Activated CD8-positive, alpha-beta memory T cell treated with anti-CD3 and anti-CD28 coated beads for 4 hours (primary cell): ENCODE measurements around the gene SEPHS2.
"Not testable (repeated sequence)": the region's sequence is repeated elsewhere in the genome, so short reads cannot be mapped to it uniquely, and the experiment has no call there.

Experiments
- DNase-seq, 2 donors: peaks; one replicate each; pipeline ENCODE4 v3.0.0-alpha.2; 2020; ENCODE audit warnings: low read depth in 2 of 2

SEPHS2 gene

DNA sequence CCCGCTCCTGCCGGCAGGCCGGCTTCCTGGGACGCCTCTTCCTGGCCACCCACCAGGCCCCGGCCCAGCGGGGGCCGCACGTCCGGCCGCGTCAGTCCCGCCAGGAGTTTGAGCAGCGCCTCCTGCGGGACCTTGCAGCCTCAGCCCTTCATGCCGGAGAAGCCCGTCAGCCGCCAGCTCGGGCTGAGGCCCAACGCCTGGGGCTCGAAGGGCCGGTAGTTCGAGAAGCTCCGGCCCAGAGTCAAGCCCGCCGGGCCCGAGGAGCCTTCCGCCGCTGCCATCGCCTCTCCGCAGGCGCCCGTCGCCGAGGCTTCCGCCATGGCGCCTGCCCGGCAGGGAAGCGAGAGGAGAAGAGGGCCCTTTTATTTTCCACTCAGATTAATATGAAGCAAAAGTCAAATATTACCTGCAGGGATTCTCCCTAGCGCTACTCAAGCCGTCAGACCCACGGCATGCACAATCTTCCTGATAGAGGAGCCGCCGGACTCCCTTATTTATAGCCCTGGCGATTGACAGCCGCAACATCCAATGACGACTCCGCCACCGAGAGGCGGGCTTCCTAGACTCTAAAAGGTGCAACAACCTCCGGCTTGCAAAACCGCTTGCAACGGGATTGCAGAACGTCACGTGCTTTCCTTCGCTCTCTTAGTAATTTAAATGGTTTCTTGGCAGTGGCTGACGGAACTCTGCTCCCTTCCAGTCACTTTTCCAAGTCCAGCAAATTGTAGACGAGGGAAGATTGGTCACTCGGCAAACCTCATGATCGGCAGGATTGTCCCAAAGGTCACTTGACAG lies at the start of gene SEPHS2:
SEPHS2 (minus strand) TSS at position 467 of the 795 bp plus-strand sequence; CDS start at position 320, 147 bp downstream.
- DNase-seq, result peak; percentile 88 to 92

DNA sequence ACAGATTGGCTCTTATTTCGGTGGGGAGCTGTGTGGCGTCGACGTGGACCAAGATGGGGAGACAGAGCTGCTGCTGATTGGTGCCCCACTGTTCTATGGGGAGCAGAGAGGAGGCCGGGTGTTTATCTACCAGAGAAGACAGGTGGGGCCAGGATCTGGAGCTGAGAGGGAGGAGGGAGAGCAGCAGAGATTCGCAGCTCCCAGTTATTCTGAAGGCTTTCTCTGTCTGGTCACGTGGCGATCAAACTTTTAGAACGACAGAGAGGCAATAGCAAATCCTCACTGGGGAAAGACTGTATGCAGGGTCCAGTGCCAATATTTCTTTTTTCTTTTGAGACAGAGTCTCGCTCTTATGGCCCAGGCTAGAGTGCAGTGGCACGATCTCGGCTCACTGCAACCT lies 49.0 kb upstream of the SEPHS2 start:
- DNase-seq, result no peak

DNA sequence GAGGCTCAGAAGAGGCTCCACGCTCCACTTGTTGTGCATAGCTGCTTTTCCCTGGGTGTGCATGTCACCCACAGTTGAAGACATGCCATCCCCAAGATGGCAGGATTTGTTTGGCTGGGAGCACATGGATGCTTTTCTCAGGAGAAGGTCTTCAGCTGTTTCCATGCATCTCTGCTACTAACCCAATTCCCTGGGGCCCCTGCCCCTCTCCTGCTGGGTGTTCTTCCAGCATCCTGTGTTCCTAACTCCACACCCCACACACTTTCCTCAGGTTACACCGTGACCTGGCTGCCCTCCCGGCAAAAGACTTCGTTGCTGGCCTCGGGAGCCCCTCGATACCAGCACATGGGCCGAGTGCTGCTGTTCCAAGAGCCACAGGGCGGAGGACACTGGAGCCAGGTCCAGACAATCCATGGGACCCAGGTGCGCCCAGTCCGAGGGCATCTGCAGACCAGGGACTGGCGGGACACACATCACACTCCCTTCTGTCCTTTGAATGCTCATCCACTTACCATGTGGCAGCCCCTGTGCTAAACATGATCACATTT lies 48.3 kb upstream of the SEPHS2 start:
- no peak for DNase-seq

DNA sequence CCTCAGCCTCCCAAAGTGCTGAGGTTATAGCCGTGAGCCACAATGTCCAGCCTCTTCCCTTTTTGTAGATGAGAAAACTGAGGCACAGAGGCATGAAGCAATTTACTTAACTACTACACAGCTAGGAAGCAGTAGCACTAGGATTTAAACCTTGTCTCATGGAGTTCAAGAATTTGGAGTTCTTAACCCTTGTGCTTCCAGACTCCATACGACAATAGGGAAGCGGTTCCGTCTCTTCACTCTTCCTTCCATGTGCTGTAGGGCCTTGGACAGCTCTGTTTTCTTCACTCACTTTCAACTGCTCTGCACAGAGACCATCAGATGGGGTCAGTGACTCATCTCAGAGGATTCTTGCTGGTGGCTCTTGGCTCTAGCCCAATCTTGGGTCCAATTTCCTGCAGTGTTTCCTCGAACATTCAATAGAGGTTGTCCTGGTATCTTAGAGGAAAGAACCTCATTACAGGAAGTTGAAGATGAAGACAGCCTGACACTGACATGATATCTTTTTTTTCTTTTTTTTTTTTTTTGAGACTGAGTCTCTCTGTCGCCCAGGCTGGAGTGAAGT lies 46.2 kb upstream of the SEPHS2 start:
- DNase-seq, result no peak

GRCh38 chr16:30491229-30491628 lies 45.6 kb upstream of the SEPHS2 start:
- no peak for DNase-seq

DNA sequence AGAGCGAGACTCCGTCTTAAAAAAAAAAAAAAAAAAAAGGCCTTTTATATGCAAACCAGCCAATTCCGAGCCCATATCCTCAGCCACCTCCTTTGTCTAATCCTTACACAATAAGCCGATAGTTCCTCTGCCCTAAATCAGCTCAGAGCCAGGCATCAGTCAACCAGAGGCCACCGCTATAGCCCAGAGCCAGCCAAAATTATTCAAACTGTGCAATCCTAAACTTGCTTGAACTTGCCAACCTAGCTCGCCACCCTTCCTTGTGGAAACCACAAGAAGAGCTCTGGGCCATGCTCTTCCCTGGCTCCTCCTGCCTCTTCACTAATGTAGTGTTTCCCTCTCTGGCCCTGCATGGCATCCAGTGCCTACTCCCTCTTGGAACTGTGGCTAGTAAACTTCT lies 44.5 kb upstream of the SEPHS2 start:
- no peak for DNase-seq

- DNase-seq, result no peak
Measured at GRCh38 chr16:30488764-30489605, 43.3 kb upstream of the SEPHS2 start.

GRCh38 chr16:30485818-30486436 lies 40.3 kb upstream of the SEPHS2 start:
- no peak for DNase-seq

DNA sequence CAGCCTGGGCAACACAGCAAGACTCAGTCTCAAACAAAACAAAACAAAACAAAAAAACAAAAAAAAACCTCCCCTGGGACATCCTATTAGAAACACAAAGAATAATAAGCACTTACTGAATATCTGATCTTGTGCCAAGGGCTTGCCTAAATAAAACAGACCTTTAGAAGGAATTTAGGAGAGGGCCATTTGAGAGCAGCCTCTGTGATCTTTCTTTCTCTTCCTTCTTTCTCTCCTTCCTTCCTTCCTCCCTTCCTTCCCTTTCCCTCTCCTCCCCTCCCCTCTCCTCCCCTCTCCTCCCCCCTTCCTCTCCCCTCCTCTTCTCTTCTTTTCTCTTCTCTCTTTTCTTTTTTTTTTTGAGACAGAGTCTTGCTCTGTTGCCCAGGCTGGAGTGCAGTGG lies 39.2 kb upstream of the SEPHS2 start:
- no peak for DNase-seq

DNA sequence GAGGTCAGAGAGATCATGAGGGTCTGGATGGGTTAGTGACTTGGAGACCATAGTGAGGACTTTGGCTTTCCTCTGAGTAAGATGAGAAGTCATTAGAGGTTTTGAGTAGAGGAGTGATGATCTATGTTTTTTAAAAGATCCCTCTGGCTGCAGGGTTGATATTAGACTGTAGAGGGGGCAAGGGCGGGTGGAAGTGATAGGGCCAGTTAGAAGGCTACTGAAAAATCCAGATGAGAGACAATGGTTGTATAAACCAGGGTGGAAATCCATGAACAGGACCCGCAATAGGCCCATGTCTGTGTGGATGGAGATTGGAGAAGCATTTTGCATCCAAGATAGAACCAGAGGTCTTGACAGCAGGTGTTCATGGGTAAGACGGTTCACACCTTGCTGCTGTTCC lies 36.7 kb upstream of the SEPHS2 start:
- no peak for DNase-seq

DNA sequence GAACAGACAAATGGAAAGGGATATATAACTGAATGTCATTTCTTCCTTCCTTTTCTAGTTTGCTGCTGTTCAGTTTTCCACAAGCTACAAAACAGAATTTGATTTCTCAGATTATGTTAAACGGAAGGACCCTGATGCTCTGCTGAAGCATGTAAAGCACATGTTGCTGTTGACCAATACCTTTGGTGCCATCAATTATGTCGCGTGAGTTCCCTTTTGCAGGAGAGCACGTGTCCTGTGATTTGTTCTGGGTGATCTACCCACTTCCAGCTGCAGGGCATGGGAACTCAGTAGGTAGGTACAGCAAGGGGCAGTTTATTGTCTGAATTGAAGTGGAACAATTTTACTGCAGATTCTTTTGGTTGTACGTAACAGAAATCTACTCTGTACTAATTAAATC lies 35.7 kb upstream of the SEPHS2 start:
- DNase-seq, result no peak

DNA sequence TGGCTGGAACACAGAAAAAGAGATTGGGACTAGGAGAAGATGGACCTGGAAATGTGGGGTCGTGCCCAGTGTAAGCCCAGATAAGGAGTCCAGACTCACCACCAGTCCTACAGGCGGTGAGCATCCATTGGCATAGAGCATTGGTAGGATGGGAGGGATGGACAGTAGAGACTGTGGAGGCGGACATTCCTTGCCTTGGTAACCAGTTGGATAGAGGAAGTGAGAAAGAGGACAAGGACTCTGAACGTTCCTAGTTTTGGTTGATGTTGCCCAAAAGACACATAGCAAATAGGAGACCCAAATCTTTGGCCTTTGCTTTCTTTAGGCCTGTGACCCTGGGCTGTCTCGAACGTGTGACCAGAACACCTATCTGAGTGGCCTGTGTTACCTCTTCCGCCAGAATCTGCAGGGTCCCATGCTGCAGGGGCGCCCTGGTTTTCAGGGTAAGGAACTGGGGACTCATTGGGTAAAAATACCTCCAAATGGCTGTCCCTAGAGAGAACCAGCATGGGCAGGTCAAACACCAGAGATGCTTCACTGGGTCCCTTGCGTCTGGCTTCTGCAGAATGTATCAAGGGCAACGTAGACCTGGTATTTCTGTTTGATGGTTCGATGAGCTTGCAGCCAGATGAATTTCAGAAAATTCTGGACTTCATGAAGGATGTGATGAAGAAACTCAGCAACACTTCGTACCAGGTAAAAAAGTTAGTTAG lies 33.2 kb upstream of the SEPHS2 start:
- no peak for DNase-seq

DNA sequence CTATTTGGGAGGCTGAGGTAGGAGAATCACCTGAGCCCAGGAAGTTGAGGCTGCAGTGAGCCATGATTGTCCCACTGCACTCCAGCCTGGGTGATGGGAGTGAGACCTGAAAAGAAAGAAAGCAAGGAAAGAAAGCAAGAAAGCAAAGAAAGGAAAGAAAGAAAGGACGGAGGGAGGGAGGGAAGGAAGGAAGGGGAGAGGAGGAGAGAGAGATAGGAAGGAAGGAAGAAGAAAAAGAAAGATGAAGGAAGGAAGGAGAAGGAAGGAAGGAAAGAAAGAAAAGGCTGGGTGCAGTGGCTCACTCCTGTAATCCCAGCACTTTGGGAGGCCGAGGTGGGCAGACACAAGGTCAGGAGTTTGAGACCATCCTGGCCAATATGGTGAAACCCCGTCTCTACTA lies 32.1 kb upstream of the SEPHS2 start:
- DNase-seq, result not testable (repeated sequence)

GRCh38 chr16:30476991-30477390 lies 31.3 kb upstream of the SEPHS2 start:
- no peak for DNase-seq

- no peak for DNase-seq
Measured at GRCh38 chr16:30474684-30475083, 29.0 kb upstream of the SEPHS2 start.

GRCh38 chr16:30474074-30474452 lies 28.4 kb upstream of the SEPHS2 start:
- DNase-seq, result no peak

DNA sequence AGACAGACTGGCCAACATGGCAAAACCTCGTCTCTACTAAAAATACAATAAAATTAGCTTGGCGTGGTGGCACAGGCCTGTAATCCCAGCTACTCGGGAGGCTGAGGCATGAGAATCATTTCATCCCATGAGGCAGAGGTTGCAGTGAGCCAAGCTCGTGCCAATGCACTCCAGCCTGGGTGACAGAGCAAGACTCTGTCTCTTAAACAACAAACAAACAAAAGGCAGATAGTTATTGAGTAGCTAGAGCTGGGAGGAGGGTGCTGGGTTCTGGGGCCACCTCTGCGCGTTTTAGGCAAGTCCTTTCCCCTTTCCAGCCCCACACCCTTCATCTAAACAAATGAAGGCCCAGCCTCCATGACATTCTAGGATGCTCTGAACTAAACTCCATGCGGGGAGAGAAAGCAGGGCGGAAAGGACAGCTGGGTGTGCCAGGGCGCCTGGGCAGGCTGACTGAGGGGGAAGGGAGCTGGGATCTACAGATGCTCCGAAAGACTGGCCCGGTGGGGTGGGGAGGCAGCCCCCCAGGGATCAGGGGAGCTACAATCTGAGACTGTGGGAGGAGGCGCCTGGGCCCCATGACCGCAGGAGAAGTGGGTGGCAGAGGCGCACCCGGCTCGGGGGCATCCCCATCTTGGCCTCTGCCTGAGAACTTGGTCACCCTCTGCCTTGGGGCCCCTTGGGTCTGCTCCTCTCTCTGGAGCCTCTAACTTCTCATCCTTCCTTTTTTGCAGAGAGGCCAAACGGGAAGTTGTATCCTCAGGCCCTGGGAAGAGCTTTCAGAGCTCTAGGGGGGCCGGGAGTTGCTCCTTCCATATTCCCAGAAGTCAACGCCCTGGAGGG lies 27.8 kb upstream of the SEPHS2 start:
- peak; percentile 37 to 44 for DNase-seq

GRCh38 chr16:30472328-30472942 lies 26.8 kb upstream of the SEPHS2 start, which contains the start of gene ITGAL:
ITGAL (plus strand) TSS chr16:30472742; CDS start chr16:30472838, 96 bp downstream.
- DNase-seq, result peak; percentile 77 to 80

DNA sequence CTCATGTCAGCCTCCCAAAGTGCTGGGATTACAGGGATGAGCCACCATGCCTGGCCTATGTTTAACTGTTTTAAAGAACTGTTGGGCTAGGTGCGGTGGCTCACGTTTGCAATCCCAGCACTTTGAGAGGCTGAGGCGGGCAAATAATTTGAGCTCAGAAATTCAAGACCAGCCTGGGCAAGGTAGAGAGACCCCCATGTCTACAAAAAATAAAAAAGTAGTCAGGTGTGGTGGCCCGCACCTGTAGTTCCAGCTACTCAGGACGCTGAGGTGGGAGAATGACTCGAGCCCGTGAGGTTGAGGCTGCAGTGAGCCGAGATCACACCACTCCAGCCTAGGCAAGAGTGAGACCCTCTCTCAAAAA lies 24.9 kb upstream of the SEPHS2 start:
- no peak for DNase-seq

- DNase-seq, result no peak
Measured at GRCh38 chr16:30470170-30470512, 24.5 kb upstream of the SEPHS2 start.
